HCT116 (cell line): ENCODE data around the gene CSAD. TPM values are rescaled to one million over a fixed set of nuclear protein-coding genes. Genes with fewer than 3 reads are reported as not detected.
"Not testable (repeated sequence)": the region's sequence is repeated elsewhere in the genome, so short reads cannot be mapped to it uniquely, and the experiment has no call there.

Experiments used
- ATAC-seq: fragments of 200-7000 bp; cut with Tn5 transposase; 2 replicates; pipeline ENCODE4 v1.9.1; 2020; ENCODE audit warnings: mild to moderate bottlenecking, moderate library complexity
- BruUV-seq: library from RNA; stranded (reverse); fragments of 400-500 nt; replicated peaks from 2 replicates; lab custom pipeline; 2021; lab: Mats Ljungman, UMichigan
- CTCF ChIA-PET: fragments of 300-600 bp; sonication (Branson Sonifier 250); formaldehyde crosslinking; loops from one replicate; lab custom pipeline; 2021; ENCODE audit warnings: antibody characterized with exemption; lab: Charles Lee
- POLR2A ChIA-PET: fragments of 300-600, 350-600 bp; sonication (Branson Sonifier 250); formaldehyde crosslinking; loops from one replicate; lab custom pipeline; 2021; ENCODE audit warnings: antibody characterized with exemption; lab: Charles Lee
- RAD21 ChIA-PET, 2 experiments: fragments of 300-600 bp; sonication (Branson Sonifier 250); formaldehyde crosslinking; loops; one replicate each; lab custom pipeline; 2023; ENCODE audit warnings: low total read pairs in 2 of 2; ENCODE audit not compliant: uncharacterized antibody in 2 of 2, unreplicated experiment in 2 of 2, low non-redundant PET in 1 of 2; lab: Charles Lee
- DNase-seq: peaks from one replicate; pipeline ENCODE4 v3.0.0-alpha.2; 2010; ENCODE audit warnings: low read depth, low spot score
- H2AFZ ChIP-seq: fragments of 200-600 bp; shearing (Covaris generic), sonication (generic); 2 replicates; pipeline ENCODE4 v1.6.1; 2017; ENCODE audit warnings: low read depth, mixed run types, mixed read lengths, antibody characterized with exemption, low read length; ENCODE audit not compliant: poor library complexity, severe bottlenecking
- H3K27ac ChIP-seq: 2 replicates; pipeline ENCODE4 v1.5.1; 2012; ENCODE audit warnings: low read depth, low read length
- H3K27me3 ChIP-seq: fragments of 200-600 bp; sonication (generic); 2 replicates; pipeline ENCODE4 v1.6.1; 2016; ENCODE audit warnings: mixed run types, low read length, mixed read lengths; ENCODE audit not compliant: insufficient read depth
- H3K36me3 ChIP-seq, 2 experiments: fragments of 200-500 bp in 1 of 2; fragments of 200-600 bp in 1 of 2; sonication (Bioruptor generic) in 1 of 2; sonication (generic) in 1 of 2; 2 replicates each; pipeline versions ENCODE4 v1.5.1 to v1.6.1; 2014 to 2016; ENCODE audit warnings: low read length in 2 of 2, inconsistent platforms in 1 of 2, mixed read lengths in 1 of 2, mixed run types in 1 of 2; ENCODE audit not compliant: insufficient read depth in 2 of 2, control insufficient read depth in 1 of 2
- H3K4me1 ChIP-seq, 2 experiments: fragments of 200-600 bp in 1 of 2; sonication (generic) in 1 of 2; 2 replicates each; pipeline versions ENCODE4 v1.5.1 to v1.6.1; 2012 to 2017; ENCODE audit warnings: low read length in 2 of 2, inconsistent platforms in 1 of 2, mild to moderate bottlenecking in 1 of 2, mixed read lengths in 1 of 2, mixed run types in 1 of 2, moderate library complexity in 1 of 2; ENCODE audit not compliant: insufficient read depth in 2 of 2, control insufficient read depth in 1 of 2
- H3K4me2 ChIP-seq: fragments of 200-600 bp; sonication (generic); 2 replicates; pipeline ENCODE4 v1.6.1; 2017; ENCODE audit warnings: mixed run types, low read length, mixed read lengths
- H3K4me3 ChIP-seq, 2 experiments: fragments of 200-600 bp in 1 of 2; sonication (generic) in 1 of 2; replicated peaks in 1 of 2; 2 replicates each; pipeline ENCODE4 v1.5.1; 2011 to 2016; ENCODE audit warnings: low read length in 2 of 2, control low read depth in 1 of 2, low read depth in 1 of 2, mild to moderate bottlenecking in 1 of 2, mixed read lengths in 1 of 2, mixed run types in 1 of 2
- H3K79me2 ChIP-seq: fragments of 200-600 bp; sonication (generic); 2 replicates; pipeline ENCODE4 v1.6.1; 2017; ENCODE audit warnings: mild to moderate bottlenecking, mixed run types, low read length, moderate library complexity, mixed read lengths; ENCODE audit not compliant: insufficient read depth
- H3K9ac ChIP-seq: fragments of 200-600 bp; sonication (generic); 2 replicates; pipeline ENCODE4 v1.6.1; 2016; ENCODE audit warnings: low read length, mixed read lengths
- H3K9me2 ChIP-seq: fragments of 200-600 bp; sonication (generic), shearing (Covaris generic); 2 replicates; pipeline ENCODE4 v1.6.1; 2017; ENCODE audit warnings: mixed run types, mild to moderate bottlenecking, moderate library complexity; ENCODE audit not compliant: insufficient read depth
- H3K9me3 ChIP-seq, 2 experiments: fragments of 200-500 bp in 1 of 2; fragments of 200-600 bp in 1 of 2; sonication (Bioruptor generic) in 1 of 2; sonication (generic) in 1 of 2; 2 replicates each; pipeline ENCODE4 v1.6.1; 2014 to 2017; ENCODE audit warnings: low read length in 2 of 2, mixed read lengths in 2 of 2, inconsistent platforms in 1 of 2, low read depth in 1 of 2, mild to moderate bottlenecking in 1 of 2, mixed run types in 1 of 2, moderate library complexity in 1 of 2; ENCODE audit not compliant: control insufficient read depth in 1 of 2, insufficient read depth in 1 of 2
- H4K20me1 ChIP-seq: fragments of 200-600 bp; sonication (generic), shearing (Covaris generic); 2 replicates; pipeline ENCODE4 v1.6.1; 2017; ENCODE audit warnings: mixed run types, mild to moderate bottlenecking, moderate library complexity; ENCODE audit not compliant: insufficient read depth
- POLR2A ChIP-seq: IDR thresholded peaks from 2 replicates; pipeline ENCODE4 v1.7.0; 2011; ENCODE audit warnings: borderline replicate concordance; ENCODE audit not compliant: insufficient read depth, insufficient read length; ENCODE audit errors: extremely low read depth
- RAD21 ChIP-seq: IDR thresholded peaks from 2 replicates; pipeline ENCODE4 v1.6.1; 2012; ENCODE audit warnings: low read depth, mild to moderate bottlenecking
- SRF ChIP-seq: IDR thresholded peaks from 2 replicates; pipeline ENCODE4 v1.6.1; 2012; ENCODE audit warnings: low read depth
- intact Hi-C: fragments of 100-400 bp; cut with micrococcal nuclease; formaldehyde crosslinking; loops from 2 replicates; pipeline ENCODE4 v1.10.0; 2022
- total RNA-seq: library from RNA; stranded (reverse); gene quantifications from one replicate; pipeline ENCODE4 v1.2.1, GENCODE V29; 2021; ENCODE audit not compliant: unreplicated experiment

CSAD gene
- total RNA-seq, 1 experiment from 2014 or later, result 20.3 TPM

- POLR2A ChIA-PET, result no interaction called here
- CTCF ChIA-PET, result no interaction called here
- no TSS peak for BruUV-seq
Measured at GRCh38 chr12:53113136-53113705, 67.5 kb downstream of the CSAD start.

GRCh38 chr12:53112431-53112830 is 68.3 kb downstream of the CSAD start:
- RAD21 ChIA-PET, H3K36me3 ChIP-seq, DNase-seq, H3K27me3 ChIP-seq, H3K9me3 ChIP-seq, BruUV-seq, H3K9ac ChIP-seq, H4K20me1 ChIP-seq, intact Hi-C loops, H3K4me2 ChIP-seq, CTCF ChIA-PET, H3K9me2 ChIP-seq, H3K4me3 ChIP-seq, H2AFZ ChIP-seq, H3K27ac ChIP-seq, ATAC-seq, H3K79me2 ChIP-seq, H3K4me1 ChIP-seq: not testable (repeated sequence)
- POLR2A ChIA-PET, result interaction anchor here (0.7 kb wide), 1 partner anchor 48 kb away, joined by 3 read pairs; no protein-coding TSS in a partner anchor

More at GRCh38 chr12:53113136-53113705, 67.5 kb downstream of the CSAD start:
- Histone ChIP-seq H3K9ac (no peak overlapping the region), H3K36me3 (no peaks in the 10 kb centered on the region), H3K4me2 (no peak overlapping the region), H3K4me1 (no peaks in the 10 kb centered on the region), H2AFZ (no peak overlapping the region), H3K27ac (no peak overlapping the region), H3K79me2 (no peaks in the 10 kb centered on the region), H3K9me2 (no peaks in the 10 kb centered on the region), H3K4me3 (no peak overlapping the region), H3K9me3 (no peaks in the 10 kb centered on the region), H3K27me3 (no peaks in the 10 kb centered on the region), H4K20me1 (no peaks in the 10 kb centered on the region)
- no peak for DNase-seq
- TF ChIP-seq POLR2A, result no peak
- no peak for TF ChIP-seq RAD21
- TF ChIP-seq SRF, result no peak
- RAD21 ChIA-PET, result no interaction called here
- intact Hi-C loops, result no loop called here
- no peak for ATAC-seq

Other genes with a start within 250 kb of the CSAD start
- gene KRT18, start 231.8 kb downstream of the CSAD start, total RNA-seq, result 1,229 TPM
- 809 TPM for gene EIF4B, start 174.5 kb downstream of the CSAD start, total RNA-seq
- gene TNS2, start 130.9 kb downstream of the CSAD start, total RNA-seq, result 25.7 TPM
- gene SPRYD3, start 101.5 kb downstream of the CSAD start, total RNA-seq, result 47.5 TPM
- 83.4 TPM for gene IGFBP6, start 83.3 kb downstream of the CSAD start, total RNA-seq
- gene SOAT2, start 77.4 kb downstream of the CSAD start, total RNA-seq, result 0.17 TPM
- gene ZNF740, start 203 bp downstream of the CSAD start, total RNA-seq, result 49.7 TPM
- 1.9 TPM for gene ITGB7, start 26.3 kb upstream of the CSAD start, total RNA-seq
- gene RARG, start 51.3 kb upstream of the CSAD start, total RNA-seq, result 68.9 TPM
- gene ESPL1, start 87.4 kb upstream of the CSAD start, total RNA-seq, result 50.3 TPM
- gene PFDN5, start 114.6 kb upstream of the CSAD start, total RNA-seq, result 318 TPM
- 104 TPM for gene MYG1, start 118.8 kb upstream of the CSAD start, total RNA-seq
- 87.9 TPM for gene AAAS, start 140.7 kb upstream of the CSAD start, total RNA-seq
- not detected for gene SP7, start 155.4 kb upstream of the CSAD start, total RNA-seq
- 96.8 TPM for gene SP1, start 199.3 kb upstream of the CSAD start, total RNA-seq
- not detected for gene AMHR2, start 242.9 kb upstream of the CSAD start, total RNA-seq